Measurements from ENCODE around the gene NOL9. TPM values are rescaled to one million over a fixed set of nuclear protein-coding genes. Genes with fewer than 3 reads are reported as not detected.

Gene NOL9
- total and polyA plus RNA-seq, 9 of the 15 experiments (the other 6 are each of a cell fraction or from before 2014, with no cell fraction given), result 5.6 to 76.5 (median 47.3) TPM

- TF ChIP-seq, protein P1, sequence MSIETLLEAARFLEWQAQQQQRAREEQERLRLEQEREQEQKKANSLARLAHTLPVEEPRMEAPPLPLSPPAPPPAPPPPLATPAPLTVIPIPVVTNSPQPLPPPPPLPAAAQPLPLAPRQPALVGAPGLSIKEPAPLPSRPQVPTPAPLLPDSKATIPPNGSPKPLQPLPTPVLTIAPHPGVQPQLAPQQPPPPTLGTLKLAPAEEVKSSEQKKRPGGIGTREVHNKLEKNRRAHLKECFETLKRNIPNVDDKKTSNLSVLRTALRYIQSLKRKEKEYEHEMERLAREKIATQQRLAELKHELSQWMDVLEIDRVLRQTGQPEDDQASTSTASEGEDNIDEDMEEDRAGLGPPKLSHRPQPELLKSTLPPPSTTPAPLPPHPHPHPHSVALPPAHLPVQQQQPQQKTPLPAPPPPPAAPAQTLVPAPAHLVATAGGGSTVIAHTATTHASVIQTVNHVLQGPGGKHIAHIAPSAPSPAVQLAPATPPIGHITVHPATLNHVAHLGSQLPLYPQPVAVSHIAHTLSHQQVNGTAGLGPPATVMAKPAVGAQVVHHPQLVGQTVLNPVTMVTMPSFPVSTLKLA (conservative IDR thresholded peaks at IDR 0.05), result peak; percentile 100
- TF ChIP-seq CEBPG (CRISPR knock-in tag; IDR thresholded peaks at IDR 0.05), result no peak
- no peak for TF ChIP-seq CEBPG (tag; conservative IDR thresholded peaks at IDR 0.05 in 1 of 2, IDR thresholded peaks at IDR 0.05 in 1 of 2)
- TF ChIP-seq ZBED1 (IDR thresholded peaks at IDR 0.05), result no peak
- TF ChIP-seq MYC (IDR thresholded peaks at IDR 0.05; ENCODE audit: low read depth, low read length), result peak; percentile 93
- peak; percentile 90; the same call in 1 of the 2 replicates for TF ChIP-seq MYC (CRISPR knock-in tag; IDR thresholded peaks at IDR 0.05; ENCODE audit: borderline replicate concordance, low read depth)
- TF ChIP-seq ATF1 (CRISPR knock-in tag; IDR thresholded peaks at IDR 0.05), result 0 out of 2 replicates have a peak, but pooled peaks have one; percentile 28
- TF ChIP-seq ATF1 (tag; IDR thresholded peaks at IDR 0.05), result peak; percentile 22
- TF ChIP-seq ZFX (CRISPR knock-in tag; IDR thresholded peaks at IDR 0.05), result no peak
- no peak for TF ChIP-seq MYBL2 (IDR thresholded peaks at IDR 0.05; ENCODE audit: low read depth)
- TF ChIP-seq MYBL2 (CRISPR knock-in tag; IDR thresholded peaks at IDR 0.05; ENCODE audit: borderline replicate concordance), result no peak
- no peak for TF ChIP-seq DNMT1 (IDR thresholded peaks at IDR 0.05)
- TF ChIP-seq, protein P2, sequence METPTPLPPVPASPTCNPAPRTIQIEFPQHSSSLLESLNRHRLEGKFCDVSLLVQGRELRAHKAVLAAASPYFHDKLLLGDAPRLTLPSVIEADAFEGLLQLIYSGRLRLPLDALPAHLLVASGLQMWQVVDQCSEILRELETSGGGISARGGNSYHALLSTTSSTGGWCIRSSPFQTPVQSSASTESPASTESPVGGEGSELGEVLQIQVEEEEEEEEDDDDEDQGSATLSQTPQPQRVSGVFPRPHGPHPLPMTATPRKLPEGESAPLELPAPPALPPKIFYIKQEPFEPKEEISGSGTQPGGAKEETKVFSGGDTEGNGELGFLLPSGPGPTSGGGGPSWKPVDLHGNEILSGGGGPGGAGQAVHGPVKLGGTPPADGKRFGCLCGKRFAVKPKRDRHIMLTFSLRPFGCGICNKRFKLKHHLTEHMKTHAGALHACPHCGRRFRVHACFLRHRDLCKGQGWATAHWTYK (CRISPR knock-in tag; IDR thresholded peaks at IDR 0.05), result no peak
- TF ChIP-seq PHF21A (IDR thresholded peaks at IDR 0.05; ENCODE audit: borderline replicate concordance, low read depth), result no peak
- TF ChIP-seq ATF3 (IDR thresholded peaks at IDR 0.05), result peak; percentile 84
- TF ChIP-seq ATF3 (CRISPR knock-in tag; conservative IDR thresholded peaks at IDR 0.05), result peak; percentile 62; the same call in 1 of the 2 replicates
- TF ChIP-seq NR3C1 (CRISPR knock-in tag; IDR thresholded peaks at IDR 0.05), result no peak
- no peak for TF ChIP-seq BDP1 (IDR thresholded peaks at IDR 0.05; ENCODE audit: insufficient read depth, insufficient read length)
- TF ChIP-seq NFXL1 (CRISPR knock-in tag; IDR thresholded peaks at IDR 0.05), result no peak
- no peak for TF ChIP-seq ZNF644 (tag; IDR thresholded peaks at IDR 0.05; ENCODE audit: low read depth)
- peak; percentile 61 for TF ChIP-seq SMAD1 (IDR thresholded peaks at IDR 0.05; ENCODE audit: low read depth, low read length, partially characterized antibody)
- no peak for TF ChIP-seq POLR2AphosphoS5 (IDR thresholded peaks at IDR 0.05; ENCODE audit: control insufficient read depth, insufficient read depth, low read depth, low read length)
These were observed 47.0 kb upstream of the NOL9 start (continued) for GRCh38 chr1:6601049-6601922.
